Large intestine (tissue), 3 donors: Measurements from ENCODE around the gene FHOD3. TPM values are rescaled to one million over a fixed set of nuclear protein-coding genes. Genes with fewer than 3 reads are reported as not detected.

ENCODE experiments used
- DNase-seq, 2 donors: peaks; one replicate each; pipeline versions ENCODE4 v3.0.0 to v3.0.0-alpha.2; 2013
- H3K27ac ChIP-seq: one replicate; pipeline ENCODE4 v1.5.1; 2013; ENCODE audit warnings: low read length
- H3K27me3 ChIP-seq: 2 replicates; pipeline ENCODE4 v1.6.1; 2013; ENCODE audit warnings: low read length; ENCODE audit not compliant: control insufficient read depth, insufficient read depth
- H3K36me3 ChIP-seq: 2 replicates; pipeline ENCODE4 v1.6.1; 2013; ENCODE audit warnings: low read length; ENCODE audit not compliant: control insufficient read depth, insufficient read depth
- H3K4me1 ChIP-seq: one replicate; pipeline ENCODE4 v1.6.1; 2013; ENCODE audit warnings: low read length; ENCODE audit not compliant: control insufficient read depth, insufficient read depth
- H3K4me3 ChIP-seq: one replicate; pipeline ENCODE4 v1.5.1; 2013; ENCODE audit warnings: low read length
- H3K9me3 ChIP-seq: one replicate; pipeline ENCODE4 v1.6.1; 2013; ENCODE audit warnings: mild to moderate bottlenecking, low read depth, low read length, moderate library complexity; ENCODE audit not compliant: control insufficient read depth
- WGBS: methylation state at CpG from one replicate; pipeline ENCODE4 v1.1.5; 2013; ENCODE audit warnings: low lambda C conversion rate; ENCODE audit not compliant: insufficient coverage; 5-methylcytosine and 5-hydroxymethylcytosine counted together
- polyA plus RNA-seq: library from polyadenylated mRNA; unstranded; fragments of 120-200 nt; gene quantifications from one replicate; pipeline ENCODE4 v1.2.1, GENCODE V29; 2013

FHOD3 gene
- polyA plus RNA-seq, 1 donor, result 10.5 TPM

DNA sequence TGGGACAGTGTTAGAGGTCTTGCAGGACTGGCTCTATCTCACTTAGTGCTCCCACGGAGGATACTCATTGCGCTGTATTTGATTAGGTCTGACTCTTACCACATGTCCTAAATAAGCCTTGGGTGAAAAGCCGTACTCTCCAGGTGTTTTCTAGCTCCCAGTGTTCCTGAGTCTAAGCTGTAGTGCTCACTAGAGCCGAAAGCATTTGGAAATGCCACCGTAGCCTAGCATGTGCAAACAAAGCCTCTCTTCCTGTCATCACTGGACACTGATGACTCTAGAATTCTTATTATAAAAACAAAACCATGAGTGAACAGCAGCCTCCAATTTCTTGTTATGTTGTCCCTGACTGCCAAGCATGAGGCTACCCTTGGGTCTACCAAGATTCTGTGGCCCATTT, 325.1 kb downstream of the FHOD3 start:
- no peaks in the 10 kb centered on the region for H3K9me3 ChIP-seq
- no peak for DNase-seq
- H3K27ac ChIP-seq, result no peak overlapping the region
- no peaks in the 10 kb centered on the region for H3K36me3 ChIP-seq
- no peaks in the 10 kb centered on the region for H3K4me1 ChIP-seq
- no peak overlapping the region for H3K4me3 ChIP-seq
- WGBS, result no CpG with 5 or more reads among the region's 5 CpGs
- H3K27me3 ChIP-seq, result no peaks in the 10 kb centered on the region

GRCh38 chr18:36623091-36623490, 325.6 kb downstream of the FHOD3 start:
- H3K4me3 ChIP-seq, result no peak overlapping the region
- H3K27me3 ChIP-seq, result no peaks in the 10 kb centered on the region
- H3K27ac ChIP-seq, result no peak overlapping the region
- H3K9me3 ChIP-seq, result no peaks in the 10 kb centered on the region
- H3K36me3 ChIP-seq, result no peaks in the 10 kb centered on the region
- H3K4me1 ChIP-seq, result no peaks in the 10 kb centered on the region
- no CpG with 5 or more reads among the region's 1 CpG for WGBS
- DNase-seq, result no peak

GRCh38 chr18:36623681-36624190, 326.2 kb downstream of the FHOD3 start:
- Histone ChIP-seq H3K36me3 (no peaks in the 10 kb centered on the region), H3K4me3 (no peak overlapping the region), H3K4me1 (no peaks in the 10 kb centered on the region), H3K27me3 (no peaks in the 10 kb centered on the region), H3K27ac (no peak overlapping the region), H3K9me3 (no peaks in the 10 kb centered on the region)
- WGBS, result no CpG with 5 or more reads among the region's 4 CpGs
- peak; percentile 23 to 81 for DNase-seq

DNA sequence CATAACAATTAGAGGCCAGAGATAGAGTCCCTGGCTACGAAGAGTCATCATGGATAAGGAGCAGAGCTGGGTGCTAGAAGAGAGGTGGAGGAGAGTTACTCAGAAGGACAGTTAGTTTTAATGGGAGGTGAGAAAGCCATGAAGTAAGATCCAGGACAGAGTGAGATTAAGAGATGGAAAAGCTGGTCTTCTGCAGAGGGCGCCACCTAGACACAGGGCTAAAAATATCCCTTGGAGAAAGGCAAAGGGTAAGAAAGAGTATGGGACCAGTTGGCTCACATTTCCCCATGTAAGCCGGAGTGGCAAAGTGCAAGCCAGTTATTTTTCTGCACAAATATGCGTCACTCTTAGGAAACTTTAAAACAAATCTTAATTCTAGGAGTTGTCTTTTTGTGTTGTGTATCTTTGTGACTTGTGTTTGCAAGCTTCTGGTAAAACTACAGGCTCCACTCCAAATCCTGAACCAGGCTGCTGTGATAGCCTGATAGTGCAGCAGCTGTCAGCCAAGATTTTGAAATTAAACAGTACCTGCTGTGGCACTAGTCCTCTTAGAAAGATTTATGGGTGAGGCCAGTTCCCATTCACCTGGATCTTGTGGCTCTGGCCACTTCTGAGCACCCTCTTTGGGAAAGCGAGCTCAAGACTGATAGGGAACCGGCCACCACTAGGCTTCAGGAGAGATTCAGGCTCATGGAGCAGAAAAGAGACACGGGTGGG, 327.1 kb downstream of the FHOD3 start:
- Histone ChIP-seq H3K27ac (no peak overlapping the region), H3K27me3 (no peaks in the 10 kb centered on the region), H3K4me1 (no peaks in the 10 kb centered on the region), H3K36me3 (no peaks in the 10 kb centered on the region), H3K4me3 (no peak overlapping the region), H3K9me3 (no peaks in the 10 kb centered on the region)
- WGBS, result no CpG with 5 or more reads among the region's 7 CpGs
- no peak for DNase-seq

- no CpG with 5 or more reads among the region's 19 CpGs for whole genome bisulfite sequencing
- no peak overlapping the region for H3K27ac ChIP-seq
- H3K4me3 ChIP-seq, result no peak overlapping the region
- no peak for DNase-seq
- no peaks in the 10 kb centered on the region for H3K4me1 ChIP-seq
- no peaks in the 10 kb centered on the region for H3K9me3 ChIP-seq
- H3K27me3 ChIP-seq, result no peaks in the 10 kb centered on the region
- H3K36me3 ChIP-seq, result no peaks in the 10 kb centered on the region
Observed at GRCh38 chr18:36625386-36625785, 327.9 kb downstream of the FHOD3 start.

DNA sequence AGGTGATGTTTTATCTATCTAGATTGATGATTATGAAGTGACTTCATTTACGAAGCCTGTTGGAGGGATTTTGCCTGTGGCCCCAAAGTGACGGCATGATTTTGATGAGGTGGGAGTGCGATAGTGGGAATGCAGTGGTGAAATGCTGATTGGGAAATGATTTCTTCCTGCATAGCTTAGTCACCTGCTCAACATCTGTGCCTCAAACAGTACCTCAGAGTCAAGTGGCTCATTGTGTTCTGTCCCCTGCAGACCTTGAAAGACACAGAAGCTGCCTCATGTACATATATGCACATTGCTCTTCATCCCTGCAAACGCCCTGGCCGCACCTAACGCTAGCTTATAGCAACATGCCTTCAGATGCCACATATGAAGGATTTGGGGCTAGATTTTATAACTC, 330.1 kb downstream of the FHOD3 start:
- H3K4me3 ChIP-seq, result no peak overlapping the region
- no peaks in the 10 kb centered on the region for H3K4me1 ChIP-seq
- DNase-seq, result no peak
- no peaks in the 10 kb centered on the region for H3K9me3 ChIP-seq
- 100% methylated on average over 1 of the region's 6 CpGs for WGBS
- no peaks in the 10 kb centered on the region for H3K27me3 ChIP-seq
- H3K36me3 ChIP-seq, result no peaks in the 10 kb centered on the region
- no peak overlapping the region for H3K27ac ChIP-seq

GRCh38 chr18:36628435-36629137, 331.1 kb downstream of the FHOD3 start:
- H3K27ac ChIP-seq, result no peak overlapping the region
- no peaks in the 10 kb centered on the region for H3K27me3 ChIP-seq
- H3K4me1 ChIP-seq, result no peaks in the 10 kb centered on the region
- DNase-seq, result peak in 1 of 2 donors; percentile 61
- no peaks in the 10 kb centered on the region for H3K36me3 ChIP-seq
- no peak overlapping the region for H3K4me3 ChIP-seq
- no peaks in the 10 kb centered on the region for H3K9me3 ChIP-seq
- no CpG with 5 or more reads among the region's 2 CpGs for WGBS

DNA sequence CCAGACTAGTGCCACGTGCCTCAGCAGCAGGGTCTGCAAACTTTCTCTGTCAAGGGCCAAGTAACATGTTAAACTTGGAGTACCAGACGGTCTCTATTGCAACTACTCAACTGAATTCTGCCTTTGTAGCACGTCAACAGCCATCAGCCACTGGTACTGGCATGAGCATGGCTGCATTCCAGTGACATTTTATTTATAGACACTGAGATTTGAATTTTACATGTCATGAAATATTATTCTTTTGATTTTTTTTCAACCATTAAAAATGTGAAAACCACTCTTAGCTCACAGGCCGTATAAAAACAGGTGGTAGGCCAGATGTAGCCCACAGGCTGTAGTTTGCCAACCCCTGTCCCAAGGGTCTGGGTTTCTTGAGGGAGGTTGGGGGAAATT, 331.6 kb downstream of the FHOD3 start:
- H3K4me1 ChIP-seq, result no peaks in the 10 kb centered on the region
- no peak overlapping the region for H3K27ac ChIP-seq
- whole genome bisulfite sequencing, result 90% methylated on average over 2 of the region's 4 CpGs

DNA sequence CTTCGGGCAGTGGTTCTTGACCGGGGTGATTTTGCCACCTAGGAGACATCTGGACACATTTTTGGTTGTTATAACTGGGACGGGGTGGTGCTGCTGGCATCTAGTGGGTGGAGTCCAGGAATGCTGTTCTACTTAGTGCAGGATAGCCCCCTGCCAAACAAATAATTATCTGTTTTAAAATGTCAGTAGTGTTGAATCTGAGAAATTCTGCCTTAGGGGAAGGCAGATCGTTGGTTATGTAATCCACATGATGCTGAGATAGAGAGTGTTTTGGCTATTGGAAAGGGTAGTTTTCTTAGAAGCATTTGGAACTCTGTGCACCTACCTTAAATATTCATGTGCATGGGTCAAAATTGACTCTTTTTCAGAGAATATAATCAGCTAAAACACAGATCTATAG, 332.3 kb downstream of the FHOD3 start:
- WGBS, result no CpG with 5 or more reads among the region's 4 CpGs
- H3K27me3 ChIP-seq, result peaks cover 3% of the 10 kb centered on the region
- H3K4me3 ChIP-seq, result no peak overlapping the region
- no peaks in the 10 kb centered on the region for H3K36me3 ChIP-seq
- no peaks in the 10 kb centered on the region for H3K9me3 ChIP-seq
- DNase-seq, result no peak
- no peaks in the 10 kb centered on the region for H3K4me1 ChIP-seq
- H3K27ac ChIP-seq, result no peak overlapping the region

More for the DNA sequence above, 331.6 kb downstream of the FHOD3 start:
- Histone ChIP-seq H3K4me3 (no peak overlapping the region), H3K36me3 (no peaks in the 10 kb centered on the region), H3K27me3 (no peaks in the 10 kb centered on the region), H3K9me3 (no peaks in the 10 kb centered on the region)
- no peak for DNase-seq

GRCh38 chr18:36630917-36631316, 333.4 kb downstream of the FHOD3 start:
- peaks cover 3% of the 10 kb centered on the region for H3K27me3 ChIP-seq
- H3K9me3 ChIP-seq, result no peaks in the 10 kb centered on the region
- WGBS, result no CpG with 5 or more reads among the region's 2 CpGs
- no peaks in the 10 kb centered on the region for H3K36me3 ChIP-seq
- no peak for DNase-seq
- no peaks in the 10 kb centered on the region for H3K4me1 ChIP-seq
- no peak overlapping the region for H3K4me3 ChIP-seq
- no peak overlapping the region for H3K27ac ChIP-seq
